ENCODE measurements around the gene SCGB1D2.

Gene SCGB1D2

GRCh38 chr11:62217191-62217748 is 24.8 kb upstream of the SCGB1D2 start:
- H3K9me3 ChIP-seq (ENCODE audit: control insufficient read depth, insufficient read depth, low read depth, low read length), result peaks cover 7% of the 10 kb centered on the region
- no peaks in the 10 kb centered on the region for H3K27me3 ChIP-seq (ENCODE audit: control insufficient read depth, insufficient read depth, low read length)
- no peaks in the 10 kb centered on the region for H3K36me3 ChIP-seq (ENCODE audit: control insufficient read depth, insufficient read depth, low read length)
- H3K4me3 ChIP-seq (ENCODE audit: low read depth, low read length), result no peak overlapping the region
- H3K27ac ChIP-seq (ENCODE audit: low read depth, low read length), result no peak overlapping the region
- H3K9ac ChIP-seq (ENCODE audit: low read length), result no peak overlapping the region
- H3K4me1 ChIP-seq (ENCODE audit: control insufficient read depth, insufficient read depth, low read length), result no peaks in the 10 kb centered on the region

GRCh38 chr11:62221498-62221897 is 20.5 kb upstream of the SCGB1D2 start:
- H3K4me3 ChIP-seq (ENCODE audit: low read depth, low read length), result no peak overlapping the region
- no peak overlapping the region for H3K9ac ChIP-seq (ENCODE audit: low read length)
- H3K27me3 ChIP-seq (ENCODE audit: control insufficient read depth, insufficient read depth, low read length), result no peaks in the 10 kb centered on the region
- no peaks in the 10 kb centered on the region for H3K36me3 ChIP-seq (ENCODE audit: control insufficient read depth, insufficient read depth, low read length)
- no peaks in the 10 kb centered on the region for H3K4me1 ChIP-seq (ENCODE audit: control insufficient read depth, insufficient read depth, low read length)
- peaks cover 29% of the 10 kb centered on the region for H3K9me3 ChIP-seq (ENCODE audit: control insufficient read depth, insufficient read depth, low read depth, low read length)
- H3K27ac ChIP-seq (ENCODE audit: low read depth, low read length), result no peak overlapping the region

- Histone ChIP-seq H3K36me3 (ENCODE audit: control insufficient read depth, insufficient read depth, low read length) (no peaks in the 10 kb centered on the region), H3K4me1 (ENCODE audit: control insufficient read depth, insufficient read depth, low read length) (no peaks in the 10 kb centered on the region), H3K27ac (ENCODE audit: low read depth, low read length) (no peak overlapping the region), H3K9me3 (ENCODE audit: control insufficient read depth, insufficient read depth, low read depth, low read length) (peaks cover 29% of the 10 kb centered on the region), H3K27me3 (ENCODE audit: control insufficient read depth, insufficient read depth, low read length) (no peaks in the 10 kb centered on the region), H3K4me3 (ENCODE audit: low read depth, low read length) (no peak overlapping the region), H3K9ac (ENCODE audit: low read length) (no peak overlapping the region)
Measured at GRCh38 chr11:62223095-62223494, 18.9 kb upstream of the SCGB1D2 start.

GRCh38 chr11:62233730-62234129 is 8.3 kb upstream of the SCGB1D2 start:
- H3K9me3 ChIP-seq (ENCODE audit: control insufficient read depth, insufficient read depth, low read depth, low read length), result no peaks in the 10 kb centered on the region
- no peaks in the 10 kb centered on the region for H3K36me3 ChIP-seq (ENCODE audit: control insufficient read depth, insufficient read depth, low read length)
- H3K9ac ChIP-seq (ENCODE audit: low read length), result no peak overlapping the region
- H3K4me3 ChIP-seq (ENCODE audit: low read depth, low read length), result no peak overlapping the region
- H3K27ac ChIP-seq (ENCODE audit: low read depth, low read length), result no peak overlapping the region
- H3K27me3 ChIP-seq (ENCODE audit: control insufficient read depth, insufficient read depth, low read length), result peaks cover 15% of the 10 kb centered on the region; the same call in 1 of the 2 replicates
- no peaks in the 10 kb centered on the region for H3K4me1 ChIP-seq (ENCODE audit: control insufficient read depth, insufficient read depth, low read length)

- no peak overlapping the region for H3K9ac ChIP-seq (ENCODE audit: low read length)
- H3K4me1 ChIP-seq (ENCODE audit: control insufficient read depth, insufficient read depth, low read length), result no peaks in the 10 kb centered on the region
- no peaks in the 10 kb centered on the region for H3K36me3 ChIP-seq (ENCODE audit: control insufficient read depth, insufficient read depth, low read length)
- no peak overlapping the region for H3K4me3 ChIP-seq (ENCODE audit: low read depth, low read length)
- H3K27ac ChIP-seq (ENCODE audit: low read depth, low read length), result no peak overlapping the region
- H3K27me3 ChIP-seq (ENCODE audit: control insufficient read depth, insufficient read depth, low read length), result peaks cover 19% of the 10 kb centered on the region; the same call in 1 of the 2 replicates
- no peaks in the 10 kb centered on the region for H3K9me3 ChIP-seq (ENCODE audit: control insufficient read depth, insufficient read depth, low read depth, low read length)
Measured at GRCh38 chr11:62236187-62236586, 5.9 kb upstream of the SCGB1D2 start.

GRCh38 chr11:62237499-62237898 is 4.5 kb upstream of the SCGB1D2 start:
- H3K36me3 ChIP-seq (ENCODE audit: control insufficient read depth, insufficient read depth, low read length), result no peaks in the 10 kb centered on the region
- H3K27ac ChIP-seq (ENCODE audit: low read depth, low read length), result no peak overlapping the region
- no peak overlapping the region for H3K9ac ChIP-seq (ENCODE audit: low read length)
- H3K9me3 ChIP-seq (ENCODE audit: control insufficient read depth, insufficient read depth, low read depth, low read length), result no peaks in the 10 kb centered on the region
- H3K4me1 ChIP-seq (ENCODE audit: control insufficient read depth, insufficient read depth, low read length), result peaks cover 11% of the 10 kb centered on the region
- no peak overlapping the region for H3K4me3 ChIP-seq (ENCODE audit: low read depth, low read length)
- peaks cover 19% of the 10 kb centered on the region; the same call in 1 of the 2 replicates for H3K27me3 ChIP-seq (ENCODE audit: control insufficient read depth, insufficient read depth, low read length)

- H3K9ac ChIP-seq (ENCODE audit: low read length), result no peak overlapping the region
- H3K4me3 ChIP-seq (ENCODE audit: low read depth, low read length), result no peak overlapping the region
- no peaks in the 10 kb centered on the region for H3K9me3 ChIP-seq (ENCODE audit: control insufficient read depth, insufficient read depth, low read depth, low read length)
- peaks cover 19% of the 10 kb centered on the region; the same call in 1 of the 2 replicates for H3K27me3 ChIP-seq (ENCODE audit: control insufficient read depth, insufficient read depth, low read length)
- H3K27ac ChIP-seq (ENCODE audit: low read depth, low read length), result no peak overlapping the region
- peaks cover 13% of the 10 kb centered on the region for H3K4me1 ChIP-seq (ENCODE audit: control insufficient read depth, insufficient read depth, low read length)
- H3K36me3 ChIP-seq (ENCODE audit: control insufficient read depth, insufficient read depth, low read length), result no peaks in the 10 kb centered on the region
Measured at GRCh38 chr11:62238151-62238550, 3.9 kb upstream of the SCGB1D2 start.

- Histone ChIP-seq H3K9ac (ENCODE audit: low read length) (no peak overlapping the region), H3K4me3 (ENCODE audit: low read depth, low read length) (no peak overlapping the region), H3K36me3 (ENCODE audit: control insufficient read depth, insufficient read depth, low read length) (no peaks in the 10 kb centered on the region), H3K4me1 (ENCODE audit: control insufficient read depth, insufficient read depth, low read length) (peaks cover 13% of the 10 kb centered on the region), H3K27ac (ENCODE audit: low read depth, low read length) (no peak overlapping the region), H3K9me3 (ENCODE audit: control insufficient read depth, insufficient read depth, low read depth, low read length) (no peaks in the 10 kb centered on the region), H3K27me3 (ENCODE audit: control insufficient read depth, insufficient read depth, low read length) (peaks cover 19% of the 10 kb centered on the region; the same call in 1 of the 2 replicates)
Measured at GRCh38 chr11:62241095-62241494, 944 bp upstream of the SCGB1D2 start.

GRCh38 chr11:62245271-62245753 is 3.3 kb downstream of the SCGB1D2 start:
- Histone ChIP-seq H3K27ac (ENCODE audit: low read depth, low read length) (no peak overlapping the region), H3K27me3 (ENCODE audit: control insufficient read depth, insufficient read depth, low read length) (no peaks in the 10 kb centered on the region), H3K4me1 (ENCODE audit: control insufficient read depth, insufficient read depth, low read length) (peaks cover 13% of the 10 kb centered on the region), H3K36me3 (ENCODE audit: control insufficient read depth, insufficient read depth, low read length) (no peaks in the 10 kb centered on the region), H3K9ac (ENCODE audit: low read length) (no peak overlapping the region), H3K4me3 (ENCODE audit: low read depth, low read length) (no peak overlapping the region), H3K9me3 (ENCODE audit: control insufficient read depth, insufficient read depth, low read depth, low read length) (peaks cover under 1% of the 10 kb centered on the region)

- H3K9ac ChIP-seq (ENCODE audit: low read length), result no peak overlapping the region
- H3K27ac ChIP-seq (ENCODE audit: low read depth, low read length), result no peak overlapping the region
- no peak overlapping the region for H3K4me3 ChIP-seq (ENCODE audit: low read depth, low read length)
- no peaks in the 10 kb centered on the region for H3K4me1 ChIP-seq (ENCODE audit: control insufficient read depth, insufficient read depth, low read length)
- peaks cover 34% of the 10 kb centered on the region for H3K9me3 ChIP-seq (ENCODE audit: control insufficient read depth, insufficient read depth, low read depth, low read length)
- no peaks in the 10 kb centered on the region for H3K27me3 ChIP-seq (ENCODE audit: control insufficient read depth, insufficient read depth, low read length)
- H3K36me3 ChIP-seq (ENCODE audit: control insufficient read depth, insufficient read depth, low read length), result no peaks in the 10 kb centered on the region
Measured at GRCh38 chr11:62251698-62252097, 9.7 kb downstream of the SCGB1D2 start.

GRCh38 chr11:62253999-62254542 is 12.0 kb downstream of the SCGB1D2 start:
- H3K4me1 ChIP-seq (ENCODE audit: control insufficient read depth, insufficient read depth, low read length), result no peaks in the 10 kb centered on the region
- no peak overlapping the region for H3K27ac ChIP-seq (ENCODE audit: low read depth, low read length)
- H3K36me3 ChIP-seq (ENCODE audit: control insufficient read depth, insufficient read depth, low read length), result no peaks in the 10 kb centered on the region
- peaks cover 34% of the 10 kb centered on the region for H3K9me3 ChIP-seq (ENCODE audit: control insufficient read depth, insufficient read depth, low read depth, low read length)
- no peak overlapping the region for H3K4me3 ChIP-seq (ENCODE audit: low read depth, low read length)
- H3K27me3 ChIP-seq (ENCODE audit: control insufficient read depth, insufficient read depth, low read length), result no peaks in the 10 kb centered on the region
- no peak overlapping the region for H3K9ac ChIP-seq (ENCODE audit: low read length)

Measured in HUES6 (cell line).